SK-N-SH (cell line): ENCODE data around the gene ANKRD44. TPM values are rescaled to one million over a fixed set of nuclear protein-coding genes. Genes with fewer than 3 reads are reported as not detected.
A peak's percentile ranks its signal among the peaks of the same experiment; 100 is the strongest.

ENCODE experiments used
- CTCF ChIA-PET: fragments of 300-600, 350-600 bp; formaldehyde crosslinking; extraction: SDS; loops from one replicate; lab custom pipeline; 2021; lab: Yijun Ruan, JAX
- POLR2A ChIA-PET: fragments of 350-600 bp; sonication (Branson Sonifier 250); formaldehyde crosslinking; extraction: SDS; loops from one replicate; lab custom pipeline; 2020; ENCODE audit warnings: antibody characterized with exemption, inconsistent platforms; lab: Yijun Ruan, JAX
- DNase-seq: peaks from one replicate; pipeline ENCODE4 v3.0.0; 2012
- H2AFZ ChIP-seq: fragments of 200-600 bp; sonication (generic); 2 replicates; pipeline ENCODE4 v1.8.1; 2016; ENCODE audit warnings: antibody characterized with exemption, mild to moderate bottlenecking, low read depth
- H3F3A ChIP-seq: fragments of 200-600 bp; sonication (generic); replicated peaks from 2 replicates; pipeline ENCODE3; 2016; ENCODE audit warnings: antibody characterized with exemption, mild to moderate bottlenecking; ENCODE audit not compliant: insufficient read depth
- H3K27ac ChIP-seq, 2 experiments: fragments of 200-500 bp in 1 of 2; fragments of 200-600 bp in 1 of 2; sonication (Bioruptor generic) in 1 of 2; sonication (generic), shearing (Covaris generic) in 1 of 2; 2 replicates each; pipeline versions ENCODE4 v1.5.1 to v1.6.1; 2014 to 2016; ENCODE audit warnings: low read depth in 2 of 2, inconsistent platforms in 1 of 2, low read length in 1 of 2, mild to moderate bottlenecking in 1 of 2, mixed read lengths in 1 of 2
- H3K27me3 ChIP-seq: fragments of 200-600 bp; sonication (generic), shearing (Covaris generic); 2 replicates; pipeline ENCODE4 v1.6.1; 2016; ENCODE audit warnings: mixed run types; ENCODE audit not compliant: insufficient read depth
- H3K36me3 ChIP-seq, 2 experiments: fragments of 200-500 bp in 1 of 2; fragments of 200-600 bp in 1 of 2; sonication (Bioruptor generic) in 1 of 2; sonication (generic) in 1 of 2; replicated peaks in 1 of 2; 2 replicates each; pipeline versions ENCODE3 to v1.5.1; 2014 to 2016; ENCODE audit warnings: low read length in 1 of 2, mild to moderate bottlenecking in 1 of 2; ENCODE audit not compliant: insufficient read depth in 2 of 2, control insufficient read depth in 1 of 2
- H3K4me1 ChIP-seq, 2 experiments: fragments of 200-500 bp in 1 of 2; fragments of 200-600 bp in 1 of 2; sonication (Bioruptor generic) in 1 of 2; sonication (generic), shearing (Covaris generic) in 1 of 2; 2 replicates each; pipeline versions ENCODE4 v1.5.1 to v1.6.1; 2014 to 2016; ENCODE audit warnings: low read depth in 1 of 2, low read length in 1 of 2, mixed run types in 1 of 2; ENCODE audit not compliant: insufficient read depth in 2 of 2, control insufficient read depth in 1 of 2
- H3K4me2 ChIP-seq: fragments of 200-600 bp; sonication (generic), shearing (Covaris generic); 2 replicates; pipeline ENCODE4 v1.6.1; 2017; ENCODE audit warnings: mixed run types
- H3K4me3 ChIP-seq, 2 experiments: fragments of 200-500 bp in 1 of 2; fragments of 200-600 bp in 1 of 2; sonication (Bioruptor generic) in 1 of 2; sonication (generic), shearing (Covaris generic) in 1 of 2; 2 replicates each; pipeline versions ENCODE4 v1.5.1 to v1.8.1; 2014 to 2016; ENCODE audit warnings: low read depth in 2 of 2, inconsistent platforms in 1 of 2, low read length in 1 of 2, mild to moderate bottlenecking in 1 of 2, mixed read lengths in 1 of 2, moderate library complexity in 1 of 2
- H3K79me2 ChIP-seq: fragments of 200-600 bp; sonication (generic); 2 replicates; pipeline ENCODE4 v1.8.1; 2017; ENCODE audit warnings: mild to moderate bottlenecking; ENCODE audit not compliant: insufficient read depth
- H3K9ac ChIP-seq: fragments of 200-600 bp; sonication (generic); 2 replicates; pipeline ENCODE4 v1.6.1; 2017; ENCODE audit warnings: mixed run types
- H3K9me2 ChIP-seq: fragments of 200-600 bp; sonication (generic); 2 replicates; pipeline ENCODE4 v1.6.1; 2017; ENCODE audit warnings: mixed run types
- H3K9me3 ChIP-seq: fragments of 200-600 bp; sonication (generic); 2 replicates; pipeline ENCODE4 v1.6.1; 2017; ENCODE audit warnings: mixed run types, mild to moderate bottlenecking, moderate library complexity
- H4K20me1 ChIP-seq: fragments of 200-600 bp; sonication (generic); 2 replicates; pipeline ENCODE4 v1.6.1; 2017; ENCODE audit warnings: mild to moderate bottlenecking, mixed run types; ENCODE audit not compliant: insufficient read depth
- ELF1 ChIP-seq: IDR thresholded peaks from 2 replicates; pipeline ENCODE4 v1.4.0; 2012
- FOXJ3 ChIP-seq: sonication (generic); formaldehyde crosslinking; IDR thresholded peaks from 2 replicates; pipeline ENCODE4 v1.5.1; 2020; ENCODE audit warnings: mild to moderate bottlenecking, missing genetic modification reagents
- GATA2 ChIP-seq: sonication (generic); formaldehyde crosslinking; IDR thresholded peaks from 2 replicates; pipeline ENCODE4 v1.5.0; 2020; ENCODE audit warnings: mild to moderate bottlenecking, missing genetic modification reagents
- MAX ChIP-seq: IDR thresholded peaks from 2 replicates; pipeline ENCODE4 v1.4.0; 2012; ENCODE audit warnings: low read depth
- MXI1 ChIP-seq: IDR thresholded peaks from 2 replicates; pipeline ENCODE4 v1.6.1; 2012; ENCODE audit warnings: mild to moderate bottlenecking, low read depth, low read length, improper control_type of control experiment
- RAD21 ChIP-seq: IDR thresholded peaks from 2 replicates; pipeline ENCODE4 v1.6.1; 2012; ENCODE audit warnings: mild to moderate bottlenecking, low read length
- RFX5 ChIP-seq: IDR thresholded peaks from 2 replicates; pipeline ENCODE4 v1.6.1; 2012; ENCODE audit warnings: mild to moderate bottlenecking, improper control_type of control experiment, low read length
- SIN3A ChIP-seq: IDR thresholded peaks from 2 replicates; pipeline ENCODE4 v1.6.1; 2012; ENCODE audit warnings: low read depth, mild to moderate bottlenecking, low read length, moderate library complexity, borderline replicate concordance
- SMC3 ChIP-seq: IDR thresholded peaks from 2 replicates; pipeline ENCODE4 v1.6.1; 2012; ENCODE audit warnings: low read depth, low read length, improper control_type of control experiment
- TCF12 ChIP-seq: IDR thresholded peaks from 2 replicates; pipeline ENCODE4 v1.4.0; 2012
- TEAD4 ChIP-seq: IDR thresholded peaks from 2 replicates; pipeline ENCODE4 v1.4.0; 2012; ENCODE audit warnings: mild to moderate bottlenecking, borderline replicate concordance; ENCODE audit not compliant: insufficient read depth
- USF1 ChIP-seq: IDR thresholded peaks from 2 replicates; pipeline ENCODE4 v1.4.0; 2012; ENCODE audit warnings: low read depth, borderline replicate concordance
- YY1 ChIP-seq: IDR thresholded peaks from 2 replicates; pipeline ENCODE4 v1.4.0; 2012; ENCODE audit warnings: low read depth, mild to moderate bottlenecking
- ZBTB33 ChIP-seq: IDR thresholded peaks from 2 replicates; pipeline ENCODE4 v1.4.0; 2012; ENCODE audit warnings: low read depth, borderline replicate concordance
- WGBS: methylation state at CpG from one replicate; pipeline ENCODE4 v1.1.6; 2017; ENCODE audit warnings: low lambda C conversion rate; 5-methylcytosine and 5-hydroxymethylcytosine counted together
- polyA plus RNA-seq, 3 experiments: library from polyadenylated mRNA; depleted of rRNA; stranded (reverse); fragments of >200 nt; gene quantifications; 2 replicates each; pipeline ENCODE4 v1.2.3, GENCODE V29; 2012

Gene ANKRD44
- polyA plus RNA-seq, 1 of the 3 experiments (the other 2 are of a cell fraction), result 12.5 TPM

GRCh38 chr2:197273485-197273884 is 37.1 kb downstream of the ANKRD44 start:
- peak; percentile 48 for DNase-seq
- Histone ChIP-seq H3K36me3 (no peaks in the 10 kb centered on the region), H3K27me3 (no peaks in the 10 kb centered on the region), H3K4me3 (no peak overlapping the region), H3K9me2 (no peaks in the 10 kb centered on the region), H3K79me2 (no peaks in the 10 kb centered on the region), H4K20me1 (no peaks in the 10 kb centered on the region), H3K9ac (no peak overlapping the region), H3K27ac (peak overlapping the region in 1 of 2 experiments; percentile 80; a peak in 2 of 4 replicates), H3F3A (no peaks in the 10 kb centered on the region), H3K4me1 (peaks cover 0 to 45% of the 10 kb centered on the region in 2 experiments; a peak in 2 of 4 replicates), H2AFZ (no peak overlapping the region), H3K4me2 (no peak overlapping the region), H3K9me3 (no peaks in the 10 kb centered on the region)
- WGBS, result 52% methylated on average over 4 of the region's 4 CpGs
- TF ChIP-seq TCF12 (0 out of 2 replicates have a peak, but pooled peaks have one; percentile 19), RAD21 (0 out of 2 replicates have a peak, but pooled peaks have one; percentile 12), ZBTB33 (no peak), GATA2 (CRISPR knock-in tag) (peak; percentile 57), MXI1 (0 out of 2 replicates have a peak, but pooled peaks have one; percentile 6), SIN3A (no peak)
- ChIA-PET CTCF (interaction anchor here (1.2 to 1.3 kb wide), 2 partner anchors 21 to 160 kb away, joined by 3 to 4 read pairs; no protein-coding TSS in a partner anchor), POLR2A (no interaction called here)

- Histone ChIP-seq H3F3A (no peaks in the 10 kb centered on the region), H3K4me2 (no peak overlapping the region), H3K4me1 (peaks cover 0 to 49% of the 10 kb centered on the region in 2 experiments; a peak in 2 of 4 replicates), H3K4me3 (no peak overlapping the region), H4K20me1 (no peaks in the 10 kb centered on the region), H3K36me3 (no peaks in the 10 kb centered on the region), H2AFZ (no peak overlapping the region), H3K9ac (no peak overlapping the region), H3K9me2 (no peaks in the 10 kb centered on the region), H3K27ac (peak overlapping the region in 1 of 2 experiments; percentile 11; a peak in 1 of 4 replicates), H3K27me3 (no peaks in the 10 kb centered on the region), H3K79me2 (no peaks in the 10 kb centered on the region), H3K9me3 (no peaks in the 10 kb centered on the region)
- POLR2A ChIA-PET, result no interaction called here
- TF ChIP-seq YY1, result no peak
- no peak for TF ChIP-seq TEAD4
- TF ChIP-seq USF1, result no peak
- no peak for TF ChIP-seq MAX
- no peak for TF ChIP-seq SMC3
- TF ChIP-seq RFX5, result no peak
- no peak for TF ChIP-seq MXI1
- no peak for TF ChIP-seq FOXJ3 (CRISPR knock-in tag)
- no peak for TF ChIP-seq ELF1
- CTCF ChIA-PET, result interaction anchor here (1.2 to 1.3 kb wide), 3 partner anchors 15 to 80 kb away, joined by 3 to 4 read pairs (median 3); no protein-coding TSS in a partner anchor
- 97% methylated on average over 3 of the region's 3 CpGs for WGBS
- no peak for DNase-seq
These were observed 40.0 kb downstream of the ANKRD44 start for GRCh38 chr2:197270601-197271000.
